ENCODE results near the gene SCUBE3.

GRCh38 chr6:35248965-35249364, 35.2 kb downstream of the SCUBE3 start:
- TF ChIP-seq ZC3H10 (CRISPR knock-in tag; IDR thresholded peaks at IDR 0.05) (no peak), BACH2 (CRISPR knock-in tag; IDR thresholded peaks at IDR 0.05; ENCODE audit: borderline replicate concordance) (no peak), CREB5 (CRISPR knock-in tag; IDR thresholded peaks at IDR 0.05; ENCODE audit: low read depth) (no peak), TCF4 (CRISPR knock-in tag; IDR thresholded peaks at IDR 0.05; ENCODE audit: borderline replicate concordance) (no peak), POU6F1 (CRISPR knock-in tag; IDR thresholded peaks at IDR 0.05; ENCODE audit: borderline replicate concordance, low read depth) (no peak), PATZ1 (CRISPR knock-in tag; IDR thresholded peaks at IDR 0.05; ENCODE audit: borderline replicate concordance) (no peak), ZNF8 (CRISPR knock-in tag; IDR thresholded peaks at IDR 0.05) (no peak), GLIS3 (CRISPR knock-in tag; IDR thresholded peaks at IDR 0.05) (no peak), PPARA (CRISPR knock-in tag; IDR thresholded peaks at IDR 0.05; ENCODE audit: borderline replicate concordance) (no peak), OSR1 (CRISPR knock-in tag; IDR thresholded peaks at IDR 0.05) (no peak), ZFP3 (CRISPR knock-in tag; IDR thresholded peaks at IDR 0.05) (no peak), ISL1 (CRISPR knock-in tag; IDR thresholded peaks at IDR 0.05) (no peak), ARNTL (CRISPR knock-in tag; IDR thresholded peaks at IDR 0.05; ENCODE audit: borderline replicate concordance, low read depth) (no peak), ESRRG (CRISPR knock-in tag; IDR thresholded peaks at IDR 0.05) (no peak)

All from SK-N-SH treated with all-trans-retinoic acid at 6 μM for 48 hours (cell line).